Measurements from ENCODE around the gene SCFD2. TPM values are rescaled to one million over a fixed set of nuclear protein-coding genes. Genes with fewer than 3 reads are reported as not detected.

SCFD2 gene
- polyA plus RNA-seq, 1 of the 3 experiments (the other 2 are of a cell fraction), result 14.1 TPM

- no peak for TF ChIP-seq TEAD4 (IDR thresholded peaks at IDR 0.05; ENCODE audit: borderline replicate concordance, insufficient read depth)
- TF ChIP-seq MEF2A (IDR thresholded peaks at IDR 0.05; ENCODE audit: borderline replicate concordance, low read depth), result no peak
- no peak for TF ChIP-seq PBX3 (IDR thresholded peaks at IDR 0.05)
- TF ChIP-seq CHD2 (IDR thresholded peaks at IDR 0.05; ENCODE audit: low read length, partially characterized antibody), result no peak
Observed at GRCh38 chr4:53197772-53198142, 168.1 kb downstream of the SCFD2 start (continued).

- DNase-seq, result peak; percentile 24
- H4K20me1 ChIP-seq (ENCODE audit: insufficient read depth), result no peaks in the 10 kb centered on the region
- H3K79me2 ChIP-seq (ENCODE audit: insufficient read depth), result 0 out of 2 replicates have a peak, but pooled peaks cover 3% of the 10 kb centered on the region
- H3K9me2 ChIP-seq, result no peaks in the 10 kb centered on the region
- H3K9me3 ChIP-seq, result no peaks in the 10 kb centered on the region
- peaks cover 19% of the 10 kb centered on the region for H3F3A ChIP-seq (replicated peaks; ENCODE audit: insufficient read depth)
- H3K27ac ChIP-seq (ENCODE audit: low read depth in 2 of 2, low read length in 1 of 2), result peak overlapping the region; percentile 65 to 99
- H3K4me3 ChIP-seq (ENCODE audit: low read depth in 2 of 2, low read length in 1 of 2), result peak overlapping the region; percentile 31 to 44; a peak in 3 of 4 replicates
- H3K36me3 ChIP-seq (replicated peaks in 1 of 2; ENCODE audit: control insufficient read depth in 1 of 2, insufficient read depth in 2 of 2, low read length in 1 of 2), result no peaks in the 10 kb centered on the region
- H3K9ac ChIP-seq, result peak overlapping the region; percentile 51; the same call in 1 of the 2 replicates
- peaks cover 12 to 36% of the 10 kb centered on the region in 2 experiments; a peak in 3 of 4 replicates for H3K4me1 ChIP-seq (ENCODE audit: control insufficient read depth in 1 of 2, insufficient read depth in 2 of 2, low read depth in 1 of 2, low read length in 1 of 2)
- no peaks in the 10 kb centered on the region for H3K27me3 ChIP-seq (ENCODE audit: insufficient read depth)
- CTCF ChIA-PET, result interaction anchor here (0.6 to 3.8 kb wide), 18 partner anchors 9 to 1036 kb away, joined by 3 to 34 read pairs (median 4); no protein-coding TSS in a partner anchor
- peak overlapping the region; percentile 78 for H3K4me2 ChIP-seq
- 46% methylated on average over 4 of the region's 4 CpGs for WGBS (ENCODE audit: low lambda C conversion rate)
- H2AFZ ChIP-seq (ENCODE audit: low read depth), result peak overlapping the region; percentile 36; the same call in 1 of the 2 replicates
- POLR2A ChIA-PET, result interaction anchor here (0.8 to 2.5 kb wide), 2 partner anchors 147 to 620 kb away, joined by 3 to 11 read pairs; no protein-coding TSS in a partner anchor
- TF ChIP-seq POLR2AphosphoS5 (IDR thresholded peaks at IDR 0.05; ENCODE audit: low read depth, low read length) (no peak), JUND (IDR thresholded peaks at IDR 0.05) (no peak), IRF3 (IDR thresholded peaks at IDR 0.05; ENCODE audit: low read depth, low read length) (no peak), SMC3 (IDR thresholded peaks at IDR 0.05; ENCODE audit: low read depth, low read length) (peak; percentile 68), USF1 (IDR thresholded peaks at IDR 0.05; ENCODE audit: borderline replicate concordance, low read depth) (no peak), EZH2phosphoT487 (IDR thresholded peaks at IDR 0.05; ENCODE audit: borderline replicate concordance, low read depth) (no peak), USF2 (IDR thresholded peaks at IDR 0.05; ENCODE audit: borderline replicate concordance, low read depth, low read length) (no peak), NFIC (IDR thresholded peaks at IDR 0.05; ENCODE audit: borderline replicate concordance) (no peak; the same call in 1 of the 2 replicates), CTCF (IDR thresholded peaks at IDR 0.05) (peak; percentile 89), NRF1 (IDR thresholded peaks at IDR 0.05; ENCODE audit: low read depth, low read length) (no peak), PBX3 (IDR thresholded peaks at IDR 0.05) (peak; percentile 40; the same call in 1 of the 2 replicates), TAF1 (IDR thresholded peaks at IDR 0.05; ENCODE audit: borderline replicate concordance, low read depth, low read length) (no peak), GATA2 (CRISPR knock-in tag; IDR thresholded peaks at IDR 0.05) (no peak), ZBTB33 (IDR thresholded peaks at IDR 0.05; ENCODE audit: borderline replicate concordance, low read depth) (no peak), SIN3A (IDR thresholded peaks at IDR 0.05; ENCODE audit: borderline replicate concordance, low read depth, low read length) (no peak), MAX (IDR thresholded peaks at IDR 0.05; ENCODE audit: low read depth) (no peak)
Observed at GRCh38 chr4:53196882-53197771, 168.7 kb downstream of the SCFD2 start.
